SK-N-MC (cell line): ENCODE results near the gene BTG2.

ENCODE experiments used
- EZH2 ChIP-seq: fragments of 200-600 bp; sonication (generic); IDR thresholded peaks from one replicate; pipeline ENCODE4 v1.6.1; 2017; ENCODE audit warnings: antibody characterized with exemption
- FOXP2 ChIP-seq: optimal IDR thresholded peaks from 2 replicates; pipeline ENCODE3; 2011; ENCODE audit warnings: mild to moderate bottlenecking, moderate library complexity; ENCODE audit not compliant: insufficient read depth; ENCODE audit errors: extremely low read length, control extremely low read depth

GRCh38 chr1:203328714-203329122 lies 23.4 kb downstream of the BTG2 start:
- TF ChIP-seq EZH2 = no peak
- TF ChIP-seq FOXP2 = no peak
